ENCODE measurements around the gene CA5A. TPM values are rescaled to one million over a fixed set of nuclear protein-coding genes. Genes with fewer than 3 reads are reported as not detected.
"Not testable (repeated sequence)": the region's sequence is repeated elsewhere in the genome, so short reads cannot be mapped to it uniquely, and the experiment has no call there.

The CA5A gene
- total RNA-seq, 2 donors from 2014 or later, result not detected

GRCh38 chr16:87934752-87935425 is 1.4 kb downstream of the CA5A start:
- H3K9me3 ChIP-seq; H3K4me3 ChIP-seq; intact Hi-C loops (cut with DNase I); H3K27ac ChIP-seq; DNase-seq; H3K4me1 ChIP-seq; H3K9ac ChIP-seq (ENCODE audit: low read depth in 2 of 2, low read length in 2 of 2); H3K36me3 ChIP-seq; H3K27me3 ChIP-seq: not testable (repeated sequence)

- no peak overlapping the region for H3K9ac ChIP-seq (ENCODE audit: low read depth in 2 of 2, low read length in 2 of 2)
- no peak overlapping the region for H3K4me3 ChIP-seq
These were observed 3.2 kb downstream of the CA5A start for GRCh38 chr16:87933140-87933495.

GRCh38 chr16:87932475-87933139 is 3.7 kb downstream of the CA5A start:
- H3K9ac ChIP-seq (ENCODE audit: low read depth in 2 of 2, low read length in 2 of 2); H3K27ac ChIP-seq; intact Hi-C loops (cut with DNase I); H3K9me3 ChIP-seq; H3K4me1 ChIP-seq; DNase-seq; H3K27me3 ChIP-seq; H3K36me3 ChIP-seq; H3K4me3 ChIP-seq: not testable (repeated sequence)

More at GRCh38 chr16:87933140-87933495, 3.2 kb downstream of the CA5A start:
- intact Hi-C loops (cut with DNase I), result no loop called here
- Histone ChIP-seq H3K36me3 (no peaks in the 10 kb centered on the region), H3K9me3 (no peaks in the 10 kb centered on the region), H3K27ac (no peak overlapping the region), H3K4me1 (no peaks in the 10 kb centered on the region), H3K27me3 (no peaks in the 10 kb centered on the region)
- DNase-seq, result no peak
- no peak for TF ChIP-seq CTCF (IDR thresholded peaks at IDR 0.05)

GRCh38 chr16:87931504-87931903 is 4.8 kb downstream of the CA5A start:
- intact Hi-C loops (cut with DNase I), result no loop called here
- H3K4me3 ChIP-seq, result no peak overlapping the region
- H3K27me3 ChIP-seq, result no peaks in the 10 kb centered on the region
- no peak overlapping the region for H3K9ac ChIP-seq (ENCODE audit: low read depth in 2 of 2, low read length in 2 of 2)
- no peak for TF ChIP-seq CTCF (IDR thresholded peaks at IDR 0.05)
- no peak for DNase-seq
- no peaks in the 10 kb centered on the region for H3K4me1 ChIP-seq
- H3K36me3 ChIP-seq, result no peaks in the 10 kb centered on the region
- H3K27ac ChIP-seq, result no peak overlapping the region
- H3K9me3 ChIP-seq, result no peaks in the 10 kb centered on the region

GRCh38 chr16:87930456-87930855 is 5.9 kb downstream of the CA5A start:
- no peaks in the 10 kb centered on the region for H3K36me3 ChIP-seq
- DNase-seq, result no peak
- no peak overlapping the region for H3K27ac ChIP-seq
- no peaks in the 10 kb centered on the region for H3K4me1 ChIP-seq
- intact Hi-C loops (cut with DNase I), result no loop called here
- H3K9ac ChIP-seq (ENCODE audit: low read depth in 2 of 2, low read length in 2 of 2), result no peak overlapping the region
- no peaks in the 10 kb centered on the region for H3K9me3 ChIP-seq
- H3K4me3 ChIP-seq, result no peak overlapping the region
- TF ChIP-seq CTCF (IDR thresholded peaks at IDR 0.05), result no peak
- no peaks in the 10 kb centered on the region for H3K27me3 ChIP-seq

GRCh38 chr16:87929986-87930385 is 6.3 kb downstream of the CA5A start:
- Histone ChIP-seq H3K9me3 (no peaks in the 10 kb centered on the region), H3K36me3 (no peaks in the 10 kb centered on the region), H3K4me3 (no peak overlapping the region), H3K9ac (ENCODE audit: low read depth in 2 of 2, low read length in 2 of 2) (no peak overlapping the region), H3K27me3 (no peaks in the 10 kb centered on the region), H3K4me1 (no peaks in the 10 kb centered on the region), H3K27ac (no peak overlapping the region)
- intact Hi-C loops (cut with DNase I), result no loop called here
- TF ChIP-seq CTCF (IDR thresholded peaks at IDR 0.05), result no peak
- DNase-seq, result no peak
